Endothelial cell of umbilical vein (primary cell): Measurements from ENCODE around the gene SERPINB3.

Experiments used
- EZH2 ChIP-seq: IDR thresholded peaks from 2 replicates; pipeline ENCODE4 v1.6.1; 2012; ENCODE audit warnings: borderline replicate concordance, low read depth, mild to moderate bottlenecking, moderate library complexity, low read length, inconsistent platforms; ENCODE audit not compliant: severe bottlenecking
- POLR2A ChIP-seq: IDR thresholded peaks from 2 replicates; pipeline ENCODE4 v1.6.1; 2012; ENCODE audit warnings: low read depth, mild to moderate bottlenecking, control low read depth, low read length
- TF ChIP-seq, protein P1 (sequence below), 2 donors: IDR thresholded peaks; 1 replicate in 1 of 2; 2 replicates in 1 of 2; pipeline ENCODE4 v1.5.1; 2011; ENCODE audit warnings: low read length in 2 of 2, mild to moderate bottlenecking in 2 of 2, moderate library complexity in 2 of 2, control low read depth in 1 of 2, inconsistent platforms in 1 of 2, low read depth in 1 of 2; ENCODE audit not compliant: insufficient read depth in 1 of 2; ENCODE audit errors: extremely low read depth in 1 of 2

DNA sequence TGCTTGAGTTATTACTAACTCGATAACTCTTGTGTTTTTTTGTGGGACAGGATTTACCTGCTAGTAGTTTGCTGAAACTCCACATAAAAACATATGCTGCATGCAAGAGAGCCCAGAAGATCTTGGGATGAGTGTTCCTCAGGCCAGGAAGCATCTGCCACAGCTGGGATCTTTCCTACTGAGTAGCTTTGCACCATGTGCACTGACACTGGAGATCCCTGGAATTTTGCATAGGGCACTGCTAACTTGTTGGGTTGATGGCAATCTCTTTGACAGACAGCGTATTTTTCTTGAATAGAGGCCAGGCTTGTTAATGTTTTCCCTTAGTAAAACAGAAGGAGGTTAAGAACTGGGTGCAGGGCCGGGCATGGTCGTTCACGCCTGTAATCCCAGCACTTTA is 40.3 kb upstream of the SERPINB3 start:
- TF ChIP-seq, protein P1, sequence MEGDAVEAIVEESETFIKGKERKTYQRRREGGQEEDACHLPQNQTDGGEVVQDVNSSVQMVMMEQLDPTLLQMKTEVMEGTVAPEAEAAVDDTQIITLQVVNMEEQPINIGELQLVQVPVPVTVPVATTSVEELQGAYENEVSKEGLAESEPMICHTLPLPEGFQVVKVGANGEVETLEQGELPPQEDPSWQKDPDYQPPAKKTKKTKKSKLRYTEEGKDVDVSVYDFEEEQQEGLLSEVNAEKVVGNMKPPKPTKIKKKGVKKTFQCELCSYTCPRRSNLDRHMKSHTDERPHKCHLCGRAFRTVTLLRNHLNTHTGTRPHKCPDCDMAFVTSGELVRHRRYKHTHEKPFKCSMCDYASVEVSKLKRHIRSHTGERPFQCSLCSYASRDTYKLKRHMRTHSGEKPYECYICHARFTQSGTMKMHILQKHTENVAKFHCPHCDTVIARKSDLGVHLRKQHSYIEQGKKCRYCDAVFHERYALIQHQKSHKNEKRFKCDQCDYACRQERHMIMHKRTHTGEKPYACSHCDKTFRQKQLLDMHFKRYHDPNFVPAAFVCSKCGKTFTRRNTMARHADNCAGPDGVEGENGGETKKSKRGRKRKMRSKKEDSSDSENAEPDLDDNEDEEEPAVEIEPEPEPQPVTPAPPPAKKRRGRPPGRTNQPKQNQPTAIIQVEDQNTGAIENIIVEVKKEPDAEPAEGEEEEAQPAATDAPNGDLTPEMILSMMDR (IDR thresholded peaks at IDR 0.05; ENCODE audit: extremely low read depth in 1 of 2, insufficient read depth in 1 of 2, low read depth in 1 of 2, low read length in 2 of 2): no peak
- no peak for TF ChIP-seq POLR2A
- no peak for TF ChIP-seq EZH2
